Glutamatergic neuron (in vitro differentiated cells): ENCODE data around the gene STK16. TPM values are rescaled to one million over a fixed set of nuclear protein-coding genes. Genes with fewer than 3 reads are reported as not detected.

ENCODE experiments used
- DNase-seq: peaks from one replicate; pipeline ENCODE4 v3.0.0; 2022
- H3K27ac Mint-ChIP-seq: one replicate; pipeline ENCODE4 v1.8.0; 2020; ENCODE audit warnings: mild to moderate bottlenecking, mixed read lengths, inconsistent platforms; ENCODE audit not compliant: unreplicated experiment
- H3K27me3 Mint-ChIP-seq: one replicate; pipeline ENCODE4 v1.8.0; 2020; ENCODE audit warnings: mild to moderate bottlenecking, moderate library complexity, mixed read lengths, inconsistent platforms; ENCODE audit not compliant: unreplicated experiment
- H3K36me3 Mint-ChIP-seq: one replicate; pipeline ENCODE4 v1.8.0; 2020; ENCODE audit warnings: mild to moderate bottlenecking, mixed read lengths, inconsistent platforms; ENCODE audit not compliant: unreplicated experiment
- H3K4me1 Mint-ChIP-seq: one replicate; pipeline ENCODE4 v1.8.0; 2020; ENCODE audit warnings: mild to moderate bottlenecking, low read depth, mixed read lengths, inconsistent platforms; ENCODE audit not compliant: unreplicated experiment
- H3K4me3 Mint-ChIP-seq: one replicate; pipeline ENCODE4 v1.8.0; 2020; ENCODE audit warnings: mild to moderate bottlenecking, mixed read lengths, inconsistent platforms; ENCODE audit not compliant: unreplicated experiment
- H3K9me3 Mint-ChIP-seq: one replicate; pipeline ENCODE4 v1.8.0; 2020; ENCODE audit warnings: mild to moderate bottlenecking, moderate library complexity, mixed read lengths, inconsistent platforms; ENCODE audit not compliant: unreplicated experiment
- CTCF ChIP-seq: fragments of 200-600 bp; sonication (generic); IDR thresholded peaks from one replicate; pipeline ENCODE4 v1.5.0; 2021; ENCODE audit not compliant: partially characterized antibody, unreplicated experiment
- total RNA-seq: library from RNA; stranded (reverse); fragmentation: NEBNext Ultra II Directional; extraction: Animal tissue kit (Norgen Biotek cat#: 25700); gene quantifications from one replicate; pipeline ENCODE4 v1.2.1, GENCODE V29; 2021; ENCODE audit not compliant: unreplicated experiment

Gene STK16
- total RNA-seq, 1 donor from 2014 or later = 32.2 TPM

- H3K27me3 Mint-ChIP-seq = no peaks in the 10 kb centered on the region
- H3K4me3 Mint-ChIP-seq = no peak overlapping the region
- no peak overlapping the region for H3K27ac Mint-ChIP-seq
- H3K9me3 Mint-ChIP-seq = peaks cover 2% of the 10 kb centered on the region
- no peak for DNase-seq
- TF ChIP-seq CTCF = no peak
- peaks cover 12% of the 10 kb centered on the region for H3K4me1 Mint-ChIP-seq
- H3K36me3 Mint-ChIP-seq = no peaks in the 10 kb centered on the region
These were observed 42.4 kb downstream of the STK16 start for GRCh38 chr2:219287580-219288265.

- peaks cover 3% of the 10 kb centered on the region for H3K27me3 Mint-ChIP-seq
- H3K27ac Mint-ChIP-seq = no peak overlapping the region
- peaks cover 4% of the 10 kb centered on the region for H3K9me3 Mint-ChIP-seq
- no peak for DNase-seq
- TF ChIP-seq CTCF = no peak
- H3K4me1 Mint-ChIP-seq = peaks cover 9% of the 10 kb centered on the region
- no peak overlapping the region for H3K4me3 Mint-ChIP-seq
- no peaks in the 10 kb centered on the region for H3K36me3 Mint-ChIP-seq
These were observed 43.9 kb downstream of the STK16 start for GRCh38 chr2:219289195-219289536.

- Mint-ChIP-seq H3K9me3 (peaks cover 5% of the 10 kb centered on the region), H3K27me3 (peaks cover 4% of the 10 kb centered on the region), H3K4me3 (no peak overlapping the region), H3K27ac (no peak overlapping the region), H3K4me1 (peaks cover 11% of the 10 kb centered on the region), H3K36me3 (no peaks in the 10 kb centered on the region)
- no peak for DNase-seq
- TF ChIP-seq CTCF = no peak
These were observed 44.5 kb downstream of the STK16 start for GRCh38 chr2:219289537-219290361.

GRCh38 chr2:219290381-219291171 is 45.3 kb downstream of the STK16 start:
- peaks cover 6% of the 10 kb centered on the region for H3K27me3 Mint-ChIP-seq
- no peak for TF ChIP-seq CTCF

More at GRCh38 chr2:219290381-219291171, 45.3 kb downstream of the STK16 start:
- Mint-ChIP-seq H3K4me3 (no peak overlapping the region), H3K36me3 (peaks cover 3% of the 10 kb centered on the region), H3K4me1 (peaks cover 7% of the 10 kb centered on the region), H3K9me3 (peaks cover 7% of the 10 kb centered on the region), H3K27ac (no peak overlapping the region)
- DNase-seq = no peak
